ENCODE results near the gene NLN. TPM values are rescaled to one million over a fixed set of nuclear protein-coding genes. Genes with fewer than 3 reads are reported as not detected.

NLN gene
- polyA plus RNA-seq, 1 donor (not counting 4 experiments of a cell fraction or from before 2014, with no cell fraction given), result 26.1 TPM

- Histone ChIP-seq H3K4me2 (ENCODE audit: control insufficient read depth, extremely low read depth, insufficient read depth, low read depth, low read length) (no peak overlapping the region), H2AFZ (ENCODE audit: control insufficient read depth, low read length) (no peak overlapping the region), H4K20me1 (ENCODE audit: control insufficient read depth, extremely low read depth, insufficient read depth, low read length) (no peaks in the 10 kb centered on the region), H3K9ac (ENCODE audit: control insufficient read depth, extremely low read depth, insufficient read depth, low read length) (no peak overlapping the region), H3K36me3 (ENCODE audit: control insufficient read depth in 2 of 2, extremely low read depth in 1 of 2, insufficient read depth in 2 of 2, low read length in 2 of 2) (no peaks in the 10 kb centered on the region), H3K79me2 (ENCODE audit: control insufficient read depth, insufficient read depth, low read length) (no peaks in the 10 kb centered on the region), H3K9me1 (ENCODE audit: control insufficient read depth, extremely low read depth, insufficient read depth, low read length) (no peaks in the 10 kb centered on the region), H3K4me3 (ENCODE audit: control insufficient read depth in 2 of 3, extremely low read depth in 1 of 3, insufficient read depth in 2 of 3, low read depth in 1 of 3, low read length in 3 of 3) (no peak overlapping the region), H3K27ac (ENCODE audit: control insufficient read depth, insufficient read depth, low read length) (no peak overlapping the region), H3K9me3 (ENCODE audit: control insufficient read depth, low read depth, low read length) (no peaks in the 10 kb centered on the region), H3K27me3 (ENCODE audit: control insufficient read depth, extremely low read depth, insufficient read depth, low read length) (no peaks in the 10 kb centered on the region), H3K4me1 (ENCODE audit: control insufficient read depth, extremely low read depth, insufficient read depth, low read length) (peaks cover 16% of the 10 kb centered on the region)
- DNase-seq (ENCODE audit: low read depth, low spot score), result no peak
- no peak for FAIRE-seq
- dilution Hi-C loops (cut with MboI; ENCODE audit: extremely low pct_ligation_motif_present, low sequenced_read_pairs), result no loop called here
- no peak for TF ChIP-seq EZH2 (IDR thresholded peaks at IDR 0.05; ENCODE audit: low read length)
Observed at GRCh38 chr5:65828022-65828896, 106.3 kb downstream of the NLN start.

GRCh38 chr5:65830856-65831255 is 108.9 kb downstream of the NLN start:
- no peak overlapping the region for H3K27ac ChIP-seq (ENCODE audit: control insufficient read depth, insufficient read depth, low read length)
- FAIRE-seq, result no peak
- no peak overlapping the region for H3K9ac ChIP-seq (ENCODE audit: control insufficient read depth, extremely low read depth, insufficient read depth, low read length)
- H3K4me2 ChIP-seq (ENCODE audit: control insufficient read depth, extremely low read depth, insufficient read depth, low read depth, low read length), result no peak overlapping the region
- no peaks in the 10 kb centered on the region for H3K9me1 ChIP-seq (ENCODE audit: control insufficient read depth, extremely low read depth, insufficient read depth, low read length)
- H3K9me3 ChIP-seq (ENCODE audit: control insufficient read depth, low read depth, low read length), result no peaks in the 10 kb centered on the region
- H3K36me3 ChIP-seq (ENCODE audit: control insufficient read depth in 2 of 2, extremely low read depth in 1 of 2, insufficient read depth in 2 of 2, low read length in 2 of 2), result no peaks in the 10 kb centered on the region
- no peaks in the 10 kb centered on the region for H3K27me3 ChIP-seq (ENCODE audit: control insufficient read depth, extremely low read depth, insufficient read depth, low read length)
- TF ChIP-seq CTCF (optimal IDR thresholded peaks at IDR 0.05 in 1 of 3, IDR thresholded peaks at IDR 0.05 in 1 of 3, conservative IDR thresholded peaks at IDR 0.05 in 1 of 3; ENCODE audit: extremely low read depth in 1 of 3, insufficient read depth in 2 of 3, low read length in 3 of 3), result no peak
- no peak for TF ChIP-seq EZH2 (IDR thresholded peaks at IDR 0.05; ENCODE audit: low read length)
- H4K20me1 ChIP-seq (ENCODE audit: control insufficient read depth, extremely low read depth, insufficient read depth, low read length), result no peaks in the 10 kb centered on the region
- DNase-seq (ENCODE audit: low read depth, low spot score), result no peak
- H3K79me2 ChIP-seq (ENCODE audit: control insufficient read depth, insufficient read depth, low read length), result no peaks in the 10 kb centered on the region
- dilution Hi-C loops (cut with MboI; ENCODE audit: extremely low pct_ligation_motif_present, low sequenced_read_pairs), result no loop called here
- no peak overlapping the region for H3K4me3 ChIP-seq (ENCODE audit: control insufficient read depth in 2 of 3, extremely low read depth in 1 of 3, insufficient read depth in 2 of 3, low read depth in 1 of 3, low read length in 3 of 3)
- H2AFZ ChIP-seq (ENCODE audit: control insufficient read depth, low read length), result no peak overlapping the region
- H3K4me1 ChIP-seq (ENCODE audit: control insufficient read depth, extremely low read depth, insufficient read depth, low read length), result peaks cover 5% of the 10 kb centered on the region
